ENCODE results near the gene ADORA2A. TPM values are rescaled to one million over a fixed set of nuclear protein-coding genes. Genes with fewer than 3 reads are reported as not detected.

Gene ADORA2A
- total and polyA plus RNA-seq, 2 donors (not counting 1 experiment from before 2014, with no cell fraction given): 0.78 to 1.5 TPM

GRCh38 chr22:24431309-24432034 is 4.1 kb downstream of the ADORA2A start:
- H3K27ac ChIP-seq (ENCODE audit: insufficient read depth, low read length): no peak overlapping the region
- H3K36me3 ChIP-seq (ENCODE audit: control insufficient read depth, insufficient read depth, low read length): no peaks in the 10 kb centered on the region
- no peak for DNase-seq (ENCODE audit: low read depth in 2 of 2)
- no peak overlapping the region for H2AFZ ChIP-seq (ENCODE audit: low read length)
- TF ChIP-seq CTCF (conservative IDR thresholded peaks at IDR 0.05 in 1 of 2, IDR thresholded peaks at IDR 0.05 in 1 of 2; ENCODE audit: low read depth in 1 of 2, low read length in 2 of 2): no peak
- TF ChIP-seq EZH2 (IDR thresholded peaks at IDR 0.05; ENCODE audit: low read length, missing control alignments): no peak
- no peaks in the 10 kb centered on the region for H3K9me3 ChIP-seq (ENCODE audit: control insufficient read depth, insufficient read depth, low read depth, low read length)
- H3K79me2 ChIP-seq (ENCODE audit: control insufficient read depth, insufficient read depth, low read length): no peaks in the 10 kb centered on the region
- H3K27me3 ChIP-seq (ENCODE audit: control insufficient read depth, insufficient read depth, low read length): peaks cover under 1% of the 10 kb centered on the region
- peaks cover 15% of the 10 kb centered on the region for H3K4me1 ChIP-seq (ENCODE audit: control insufficient read depth, extremely low read depth, insufficient read depth, low read length)
- H3K4me3 ChIP-seq (replicated peaks in 1 of 4; ENCODE audit: control extremely low read depth in 1 of 4, insufficient read depth in 1 of 4, low read depth in 3 of 4, low read length in 4 of 4): no peak overlapping the region
- H3K9ac ChIP-seq (ENCODE audit: insufficient read depth, low read length): no peak overlapping the region
- H3K4me2 ChIP-seq (ENCODE audit: extremely low read depth, insufficient read depth, low read length): no peak overlapping the region
- no peaks in the 10 kb centered on the region for H4K20me1 ChIP-seq (ENCODE audit: control insufficient read depth, extremely low read depth, insufficient read depth, low read length)

DNA sequence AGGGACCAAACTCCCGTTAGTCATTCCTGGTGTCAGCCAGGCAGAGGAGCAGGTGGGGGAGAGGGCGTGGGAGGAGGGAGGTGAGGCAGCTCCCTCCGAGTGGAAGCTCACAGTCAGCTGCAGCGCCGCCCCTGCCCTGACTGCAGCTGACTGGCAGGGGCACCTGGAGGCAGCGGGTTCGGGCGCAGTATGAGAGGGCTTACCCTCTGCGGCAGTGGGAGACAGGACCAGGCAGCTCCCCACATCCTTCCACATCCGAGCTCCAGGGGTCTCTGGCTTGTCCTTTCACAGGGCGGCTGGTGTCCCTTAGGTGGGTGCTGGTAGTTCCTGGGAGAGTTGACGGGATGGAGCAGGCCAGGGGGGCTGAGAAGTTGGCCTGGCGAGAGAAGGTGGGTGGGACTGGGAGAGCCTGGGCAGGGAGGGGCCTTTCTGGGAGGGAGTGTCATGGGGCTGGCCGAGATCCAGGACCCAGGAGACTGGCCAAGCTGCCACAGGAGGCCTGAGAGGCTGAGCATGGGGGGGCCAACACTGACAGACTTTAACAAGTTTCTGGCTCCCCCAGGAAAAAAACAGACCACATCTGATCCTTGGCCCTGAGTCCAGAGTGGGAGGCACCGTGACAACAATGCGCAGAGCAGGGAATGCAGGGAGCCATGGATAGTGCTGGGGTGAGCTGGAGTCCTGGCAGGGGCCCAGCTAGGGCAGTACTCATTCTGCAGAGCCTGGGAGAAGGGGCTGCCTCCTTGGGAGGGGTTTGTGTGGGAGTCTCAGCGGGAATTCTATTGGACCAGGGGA is 4.9 kb downstream of the ADORA2A start:
- Histone ChIP-seq H2AFZ (ENCODE audit: low read length) (no peak overlapping the region), H3K27me3 (ENCODE audit: control insufficient read depth, insufficient read depth, low read length) (no peaks in the 10 kb centered on the region), H3K9ac (ENCODE audit: insufficient read depth, low read length) (no peak overlapping the region), H3K27ac (ENCODE audit: insufficient read depth, low read length) (no peak overlapping the region), H3K4me2 (ENCODE audit: extremely low read depth, insufficient read depth, low read length) (no peak overlapping the region), H3K36me3 (ENCODE audit: control insufficient read depth, insufficient read depth, low read length) (no peaks in the 10 kb centered on the region), H3K79me2 (ENCODE audit: control insufficient read depth, insufficient read depth, low read length) (no peaks in the 10 kb centered on the region), H3K4me1 (ENCODE audit: control insufficient read depth, extremely low read depth, insufficient read depth, low read length) (peaks cover 15% of the 10 kb centered on the region), H3K9me3 (ENCODE audit: control insufficient read depth, insufficient read depth, low read depth, low read length) (no peaks in the 10 kb centered on the region), H4K20me1 (ENCODE audit: control insufficient read depth, extremely low read depth, insufficient read depth, low read length) (no peaks in the 10 kb centered on the region), H3K4me3 (replicated peaks in 1 of 4; ENCODE audit: control extremely low read depth in 1 of 4, insufficient read depth in 1 of 4, low read depth in 3 of 4, low read length in 4 of 4) (no peak overlapping the region)
- TF ChIP-seq EZH2 (IDR thresholded peaks at IDR 0.05; ENCODE audit: low read length, missing control alignments): no peak
- no peak for TF ChIP-seq CTCF (conservative IDR thresholded peaks at IDR 0.05 in 1 of 2, IDR thresholded peaks at IDR 0.05 in 1 of 2; ENCODE audit: low read depth in 1 of 2, low read length in 2 of 2)
- peak; percentile 37 to 71 for DNase-seq (ENCODE audit: low read depth in 2 of 2)

GRCh38 chr22:24433001-24433827 is 5.8 kb downstream of the ADORA2A start:
- Histone ChIP-seq H3K4me2 (ENCODE audit: extremely low read depth, insufficient read depth, low read length) (no peak overlapping the region), H3K27me3 (ENCODE audit: control insufficient read depth, insufficient read depth, low read length) (no peaks in the 10 kb centered on the region), H3K9ac (ENCODE audit: insufficient read depth, low read length) (no peak overlapping the region), H2AFZ (ENCODE audit: low read length) (no peak overlapping the region), H3K36me3 (ENCODE audit: control insufficient read depth, insufficient read depth, low read length) (no peaks in the 10 kb centered on the region), H3K4me3 (replicated peaks in 1 of 4; ENCODE audit: control extremely low read depth in 1 of 4, insufficient read depth in 1 of 4, low read depth in 3 of 4, low read length in 4 of 4) (no peak overlapping the region), H4K20me1 (ENCODE audit: control insufficient read depth, extremely low read depth, insufficient read depth, low read length) (no peaks in the 10 kb centered on the region), H3K9me3 (ENCODE audit: control insufficient read depth, insufficient read depth, low read depth, low read length) (no peaks in the 10 kb centered on the region), H3K4me1 (ENCODE audit: control insufficient read depth, extremely low read depth, insufficient read depth, low read length) (peaks cover 15% of the 10 kb centered on the region), H3K27ac (ENCODE audit: insufficient read depth, low read length) (no peak overlapping the region), H3K79me2 (ENCODE audit: control insufficient read depth, insufficient read depth, low read length) (no peaks in the 10 kb centered on the region)
- TF ChIP-seq EZH2 (IDR thresholded peaks at IDR 0.05; ENCODE audit: low read length, missing control alignments) (no peak), CTCF (conservative IDR thresholded peaks at IDR 0.05 in 1 of 2, IDR thresholded peaks at IDR 0.05 in 1 of 2; ENCODE audit: low read depth in 1 of 2, low read length in 2 of 2) (no peak)
- DNase-seq (ENCODE audit: low read depth in 2 of 2): no peak

All from fibroblast of lung (primary cell).